ENCODE data around the gene LPAR1. TPM values are rescaled to one million over a fixed set of nuclear protein-coding genes. Genes with fewer than 3 reads are reported as not detected.
"Not testable (repeated sequence)": the region's sequence is repeated elsewhere in the genome, so short reads cannot be mapped to it uniquely, and the experiment has no call there.

Gene LPAR1
- total and polyA plus RNA-seq, 9 of the 15 experiments (the other 6 are each of a cell fraction or from before 2014, with no cell fraction given), result 0.13 TPM; not detected in 8

DNA sequence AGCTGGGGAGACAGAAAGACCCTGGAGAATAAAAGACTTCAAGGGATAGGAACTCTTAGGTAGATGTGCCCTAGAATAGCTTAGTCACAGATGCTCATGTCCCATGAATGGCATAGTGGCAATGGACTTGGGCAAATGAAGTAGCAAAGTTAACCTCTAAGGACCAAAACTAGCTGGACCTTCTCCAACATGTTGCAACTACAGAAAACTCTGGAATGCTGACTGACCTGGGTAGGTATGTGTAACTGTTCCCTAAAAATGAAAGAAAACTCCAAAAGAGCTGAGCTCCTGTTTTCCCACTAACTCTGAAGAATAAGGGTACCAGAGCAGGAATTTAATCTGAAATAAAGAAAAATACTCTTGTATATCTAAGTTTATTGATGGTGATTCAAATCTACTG, 12.5 kb upstream of the LPAR1 start (continued):
- TF ChIP-seq, protein P1, sequence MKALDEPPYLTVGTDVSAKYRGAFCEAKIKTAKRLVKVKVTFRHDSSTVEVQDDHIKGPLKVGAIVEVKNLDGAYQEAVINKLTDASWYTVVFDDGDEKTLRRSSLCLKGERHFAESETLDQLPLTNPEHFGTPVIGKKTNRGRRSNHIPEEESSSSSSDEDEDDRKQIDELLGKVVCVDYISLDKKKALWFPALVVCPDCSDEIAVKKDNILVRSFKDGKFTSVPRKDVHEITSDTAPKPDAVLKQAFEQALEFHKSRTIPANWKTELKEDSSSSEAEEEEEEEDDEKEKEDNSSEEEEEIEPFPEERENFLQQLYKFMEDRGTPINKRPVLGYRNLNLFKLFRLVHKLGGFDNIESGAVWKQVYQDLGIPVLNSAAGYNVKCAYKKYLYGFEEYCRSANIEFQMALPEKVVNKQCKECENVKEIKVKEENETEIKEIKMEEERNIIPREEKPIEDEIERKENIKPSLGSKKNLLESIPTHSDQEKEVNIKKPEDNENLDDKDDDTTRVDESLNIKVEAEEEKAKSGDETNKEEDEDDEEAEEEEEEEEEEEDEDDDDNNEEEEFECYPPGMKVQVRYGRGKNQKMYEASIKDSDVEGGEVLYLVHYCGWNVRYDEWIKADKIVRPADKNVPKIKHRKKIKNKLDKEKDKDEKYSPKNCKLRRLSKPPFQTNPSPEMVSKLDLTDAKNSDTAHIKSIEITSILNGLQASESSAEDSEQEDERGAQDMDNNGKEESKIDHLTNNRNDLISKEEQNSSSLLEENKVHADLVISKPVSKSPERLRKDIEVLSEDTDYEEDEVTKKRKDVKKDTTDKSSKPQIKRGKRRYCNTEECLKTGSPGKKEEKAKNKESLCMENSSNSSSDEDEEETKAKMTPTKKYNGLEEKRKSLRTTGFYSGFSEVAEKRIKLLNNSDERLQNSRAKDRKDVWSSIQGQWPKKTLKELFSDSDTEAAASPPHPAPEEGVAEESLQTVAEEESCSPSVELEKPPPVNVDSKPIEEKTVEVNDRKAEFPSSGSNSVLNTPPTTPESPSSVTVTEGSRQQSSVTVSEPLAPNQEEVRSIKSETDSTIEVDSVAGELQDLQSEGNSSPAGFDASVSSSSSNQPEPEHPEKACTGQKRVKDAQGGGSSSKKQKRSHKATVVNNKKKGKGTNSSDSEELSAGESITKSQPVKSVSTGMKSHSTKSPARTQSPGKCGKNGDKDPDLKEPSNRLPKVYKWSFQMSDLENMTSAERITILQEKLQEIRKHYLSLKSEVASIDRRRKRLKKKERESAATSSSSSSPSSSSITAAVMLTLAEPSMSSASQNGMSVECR (CRISPR knock-in tag; IDR thresholded peaks at IDR 0.05), result no peak

DNA sequence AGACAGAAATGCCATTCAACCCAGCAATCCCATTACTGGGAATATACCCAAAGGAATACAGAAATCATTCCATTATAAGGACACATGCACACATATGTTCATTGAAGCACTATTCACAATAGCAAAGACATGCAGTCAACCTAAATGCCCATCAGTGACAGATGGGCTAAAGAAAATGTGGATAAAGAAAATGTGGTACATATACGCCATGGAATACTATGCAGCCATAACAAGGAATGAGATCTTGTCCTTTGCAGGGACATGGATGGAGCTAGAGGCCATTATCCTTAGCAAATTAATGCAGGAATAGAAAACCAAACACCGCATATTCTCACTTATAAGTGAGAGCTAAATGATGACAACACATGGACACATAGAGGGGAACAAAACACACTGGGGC, 9.0 kb upstream of the LPAR1 start:
- DNase-seq (ENCODE audit: extremely low read depth in 1 of 4, low spot score in 3 of 4); CTCF ChIA-PET (ENCODE audit: low intra/inter-chr PET ratio): not testable (repeated sequence)

More for the DNA sequence above, 9.0 kb upstream of the LPAR1 start:
- H3K4me3 ChIP-seq; H3K36me3 ChIP-seq (ENCODE audit: control insufficient read depth, insufficient read depth, low read length); ATAC-seq; H3K9me3 ChIP-seq (replicated peaks; ENCODE audit: control insufficient read depth, insufficient read depth, low read depth, low read length); FAIRE-seq; H3K27ac ChIP-seq (ENCODE audit: extremely low read depth, low read depth, low read length); BruUV-seq (replicated peaks); H3K4me1 ChIP-seq (replicated peaks in 1 of 2; ENCODE audit: control insufficient read depth in 2 of 2, insufficient read depth in 2 of 2, low read length in 2 of 2); H3K4me2 ChIP-seq (ENCODE audit: insufficient read depth, low read length); H4K20me1 ChIP-seq (replicated peaks; ENCODE audit: control insufficient read depth, insufficient read depth, low read length); H3K9me1 ChIP-seq (ENCODE audit: control insufficient read depth, insufficient read depth, low read length); H2AFZ ChIP-seq (ENCODE audit: low read depth, low read length); H3K27me3 ChIP-seq (ENCODE audit: control insufficient read depth in 2 of 2, insufficient read depth in 2 of 2, low read length in 2 of 2); POLR2A ChIA-PET; intact Hi-C loops (cut with micrococcal nuclease); H3K79me2 ChIP-seq (ENCODE audit: control insufficient read depth, insufficient read depth, low read length); in situ Hi-C loops (cut with MboI); H3K9ac ChIP-seq (ENCODE audit: insufficient read depth in 1 of 2, low read depth in 2 of 2, low read length in 2 of 2): not testable (repeated sequence)
- 0% methylated on average over 2 of the region's 2 CpGs for WGBS (ENCODE audit: insufficient coverage, low coverage, missing lambda C conversion rate)

All from K562 (cell line).